ENCODE results near the gene SYAP1. TPM values are rescaled to one million over a fixed set of nuclear protein-coding genes. Genes with fewer than 3 reads are reported as not detected.

Gene SYAP1
- total RNA-seq, 1 donor from 2014 or later: 48.4 TPM

- Mint-ChIP-seq H3K27me3 (no peaks in the 10 kb centered on the region), H3K36me3 (peaks cover 31% of the 10 kb centered on the region), H3K27ac (no peak overlapping the region), H3K9me3 (no peaks in the 10 kb centered on the region), H3K4me3 (no peak overlapping the region), H3K4me1 (ENCODE audit: unreplicated experiment) (no peaks in the 10 kb centered on the region)
- TF ChIP-seq, protein P1, sequence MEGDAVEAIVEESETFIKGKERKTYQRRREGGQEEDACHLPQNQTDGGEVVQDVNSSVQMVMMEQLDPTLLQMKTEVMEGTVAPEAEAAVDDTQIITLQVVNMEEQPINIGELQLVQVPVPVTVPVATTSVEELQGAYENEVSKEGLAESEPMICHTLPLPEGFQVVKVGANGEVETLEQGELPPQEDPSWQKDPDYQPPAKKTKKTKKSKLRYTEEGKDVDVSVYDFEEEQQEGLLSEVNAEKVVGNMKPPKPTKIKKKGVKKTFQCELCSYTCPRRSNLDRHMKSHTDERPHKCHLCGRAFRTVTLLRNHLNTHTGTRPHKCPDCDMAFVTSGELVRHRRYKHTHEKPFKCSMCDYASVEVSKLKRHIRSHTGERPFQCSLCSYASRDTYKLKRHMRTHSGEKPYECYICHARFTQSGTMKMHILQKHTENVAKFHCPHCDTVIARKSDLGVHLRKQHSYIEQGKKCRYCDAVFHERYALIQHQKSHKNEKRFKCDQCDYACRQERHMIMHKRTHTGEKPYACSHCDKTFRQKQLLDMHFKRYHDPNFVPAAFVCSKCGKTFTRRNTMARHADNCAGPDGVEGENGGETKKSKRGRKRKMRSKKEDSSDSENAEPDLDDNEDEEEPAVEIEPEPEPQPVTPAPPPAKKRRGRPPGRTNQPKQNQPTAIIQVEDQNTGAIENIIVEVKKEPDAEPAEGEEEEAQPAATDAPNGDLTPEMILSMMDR (conservative IDR thresholded peaks at IDR 0.05): peak; percentile 95
- peak; percentile 75 for DNase-seq (ENCODE audit: extremely low spot score, unreplicated experiment)
Observed at GRCh38 chrX:16695079-16695676, 24.2 kb upstream of the SYAP1 start.

- H3K4me1 Mint-ChIP-seq (ENCODE audit: unreplicated experiment): no peaks in the 10 kb centered on the region
- H3K9me3 Mint-ChIP-seq: no peaks in the 10 kb centered on the region
- no peaks in the 10 kb centered on the region for H3K27me3 Mint-ChIP-seq
- H3K36me3 Mint-ChIP-seq: peaks cover 27% of the 10 kb centered on the region
- no peak for DNase-seq (ENCODE audit: extremely low spot score, unreplicated experiment)
- no peak overlapping the region for H3K27ac Mint-ChIP-seq
- TF ChIP-seq, protein P1 (conservative IDR thresholded peaks at IDR 0.05): no peak
- H3K4me3 Mint-ChIP-seq: no peak overlapping the region
Observed at GRCh38 chrX:16696956-16697355, 22.5 kb upstream of the SYAP1 start.

DNA sequence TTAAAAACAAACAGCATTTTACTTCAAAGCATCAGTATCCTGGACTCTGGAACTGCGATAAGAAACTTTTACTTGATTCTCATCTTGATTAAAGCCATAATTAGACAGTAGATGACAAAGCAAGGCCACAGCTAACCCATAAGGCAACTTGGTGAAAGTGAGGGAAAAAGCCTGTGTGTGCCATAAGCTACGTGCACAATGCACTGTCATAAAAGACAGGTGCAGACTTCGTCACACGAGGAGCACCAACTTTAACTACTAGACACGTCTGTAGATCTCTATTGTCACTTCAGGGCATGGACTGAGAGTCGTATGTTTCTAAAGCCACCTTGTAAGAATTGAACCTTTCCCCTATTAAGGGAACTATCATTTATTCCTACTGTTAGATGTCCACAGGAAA, 20.0 kb upstream of the SYAP1 start:
- Mint-ChIP-seq H3K4me1 (ENCODE audit: unreplicated experiment) (no peaks in the 10 kb centered on the region), H3K4me3 (no peak overlapping the region), H3K36me3 (peaks cover 28% of the 10 kb centered on the region), H3K27ac (no peak overlapping the region), H3K9me3 (no peaks in the 10 kb centered on the region), H3K27me3 (no peaks in the 10 kb centered on the region)
- DNase-seq (ENCODE audit: extremely low spot score, unreplicated experiment): no peak
- TF ChIP-seq, protein P1 (conservative IDR thresholded peaks at IDR 0.05): no peak

GRCh38 chrX:16700734-16701133, 18.7 kb upstream of the SYAP1 start:
- Mint-ChIP-seq H3K36me3 (peaks cover 28% of the 10 kb centered on the region), H3K27me3 (no peaks in the 10 kb centered on the region), H3K4me1 (ENCODE audit: unreplicated experiment) (no peaks in the 10 kb centered on the region), H3K27ac (no peak overlapping the region), H3K9me3 (no peaks in the 10 kb centered on the region), H3K4me3 (no peak overlapping the region)
- no peak for DNase-seq (ENCODE audit: extremely low spot score, unreplicated experiment)
- TF ChIP-seq, protein P1 (conservative IDR thresholded peaks at IDR 0.05): no peak

DNA sequence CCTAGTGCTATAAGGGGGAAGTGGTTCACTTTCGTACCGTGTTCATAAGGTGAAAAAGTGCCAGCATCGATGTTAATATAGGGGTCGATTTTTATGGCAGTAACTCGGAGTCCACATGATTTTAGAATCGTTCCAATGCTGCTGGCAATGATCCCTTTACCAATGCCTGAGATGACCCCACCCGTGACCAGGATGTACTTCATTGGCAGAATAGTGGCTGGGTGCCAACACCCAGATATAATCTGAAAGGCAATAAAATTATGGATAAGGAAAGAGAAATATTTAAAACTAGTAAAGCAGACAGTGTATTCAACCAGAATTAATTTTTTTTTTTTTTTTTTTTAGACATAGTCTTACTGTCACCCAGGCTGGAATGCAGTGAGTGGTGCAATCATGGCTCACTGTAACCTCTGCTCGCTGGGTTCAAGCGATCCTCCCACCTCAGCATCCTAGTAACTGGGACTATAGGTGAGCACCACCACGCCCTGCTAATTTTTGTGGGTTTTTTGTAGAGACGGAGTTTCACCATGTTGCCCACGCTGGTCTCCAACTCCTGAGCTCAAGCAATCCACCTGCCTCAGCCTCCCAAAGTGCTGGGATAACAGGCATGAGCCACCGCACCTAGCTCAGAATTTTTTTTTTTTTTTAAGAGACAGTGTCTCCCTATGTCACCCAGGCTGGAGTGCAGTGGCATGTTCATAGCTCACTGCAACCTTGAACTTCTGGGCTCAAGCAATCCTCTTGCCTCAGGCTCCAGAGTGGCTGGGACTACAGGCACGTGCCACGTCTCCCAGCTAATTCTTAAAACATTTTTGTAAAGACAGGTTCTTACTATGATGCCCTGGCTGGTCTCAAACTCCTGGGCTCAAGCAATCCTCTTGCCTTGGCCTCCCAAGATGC, 16.5 kb upstream of the SYAP1 start:
- Mint-ChIP-seq H3K9me3 (no peaks in the 10 kb centered on the region), H3K27me3 (no peaks in the 10 kb centered on the region), H3K36me3 (peaks cover 27% of the 10 kb centered on the region)

More for the DNA sequence above, 16.5 kb upstream of the SYAP1 start:
- TF ChIP-seq, protein P1 (conservative IDR thresholded peaks at IDR 0.05): no peak
- H3K4me1 Mint-ChIP-seq (ENCODE audit: unreplicated experiment): no peaks in the 10 kb centered on the region
- no peak overlapping the region for H3K4me3 Mint-ChIP-seq
- H3K27ac Mint-ChIP-seq: no peak overlapping the region
- DNase-seq (ENCODE audit: extremely low spot score, unreplicated experiment): no peak
